OCI-LY7 (cell line): ENCODE measurements around the gene BTN1A1. TPM values are rescaled to one million over a fixed set of nuclear protein-coding genes. Genes with fewer than 3 reads are reported as not detected.

ENCODE experiments used
- BruUV-seq: library from RNA; stranded (reverse); fragments of 400-500 nt; replicated peaks from 2 replicates; lab custom pipeline; 2021; lab: Mats Ljungman, UMichigan
- CTCF ChIA-PET: fragments of 300-600 bp; sonication (Branson Sonifier 250); formaldehyde crosslinking; loops from one replicate; lab custom pipeline; 2022; ENCODE audit warnings: antibody characterized with exemption; ENCODE audit not compliant: unreplicated experiment; lab: Charles Lee
- POLR2A ChIA-PET: fragments of 300-600 bp; sonication (Branson Sonifier 250); formaldehyde crosslinking; loops from one replicate; lab custom pipeline; 2022; ENCODE audit warnings: antibody characterized with exemption; lab: Charles Lee
- DNase-seq: peaks from one replicate; pipeline ENCODE4 v3.0.0-alpha.2; 2015; ENCODE audit warnings: low spot score
- H2AFZ ChIP-seq: fragments of 200-600 bp; sonication (generic), shearing (Covaris generic); 2 replicates; pipeline ENCODE4 v1.6.1; 2014; ENCODE audit warnings: mild to moderate bottlenecking, antibody characterized with exemption, low read length, moderate library complexity
- H3K27ac ChIP-seq: fragments of 200-600 bp; sonication (generic); 2 replicates; pipeline ENCODE4 v1.5.1; 2014; ENCODE audit warnings: mixed run types, low read depth, mild to moderate bottlenecking, moderate library complexity, low read length, inconsistent platforms; ENCODE audit not compliant: poor library complexity, severe bottlenecking
- H3K36me3 ChIP-seq: fragments of 200-600 bp; sonication (generic); 2 replicates; pipeline ENCODE4 v1.6.1; 2014; ENCODE audit warnings: mild to moderate bottlenecking, antibody characterized with exemption, low read length, moderate library complexity, mixed read lengths; ENCODE audit not compliant: insufficient read depth
- H3K4me1 ChIP-seq: fragments of 200-600 bp; sonication (generic); 2 replicates; pipeline ENCODE4 v1.5.1; 2014; ENCODE audit warnings: mild to moderate bottlenecking, low read length; ENCODE audit not compliant: insufficient read depth, poor library complexity, severe bottlenecking
- H3K4me2 ChIP-seq: fragments of 200-600 bp; sonication (generic); 2 replicates; pipeline ENCODE4 v1.6.1; 2014; ENCODE audit warnings: mild to moderate bottlenecking, low read length
- H3K4me3 ChIP-seq: fragments of 200-600 bp; sonication (generic); 2 replicates; pipeline ENCODE4 v1.5.1; 2014; ENCODE audit warnings: mild to moderate bottlenecking, low read depth, low read length; ENCODE audit not compliant: poor library complexity, severe bottlenecking
- H3K79me2 ChIP-seq: fragments of 200-600 bp; sonication (generic); 2 replicates; pipeline ENCODE4 v1.6.1; 2016; ENCODE audit warnings: low read depth, mild to moderate bottlenecking, low read length, moderate library complexity, mixed read lengths; ENCODE audit not compliant: insufficient read depth
- H3K9me2 ChIP-seq: fragments of 200-600 bp; sonication (generic); 2 replicates; pipeline ENCODE4 v1.6.1; 2016; ENCODE audit warnings: mild to moderate bottlenecking, low read length, mixed read lengths; ENCODE audit not compliant: insufficient read depth
- H3K9me3 ChIP-seq: fragments of 200-600 bp; sonication (generic); 2 replicates; pipeline ENCODE4 v1.6.1; 2014; ENCODE audit warnings: mild to moderate bottlenecking, mixed run types, low read length, mixed read lengths
- H4K20me1 ChIP-seq: fragments of 200-600 bp; sonication (generic); 2 replicates; pipeline ENCODE4 v1.6.1; 2014; ENCODE audit warnings: mild to moderate bottlenecking, antibody characterized with exemption, low read length, moderate library complexity, mixed read lengths; ENCODE audit not compliant: insufficient read depth
- CTCF ChIP-seq: fragments of 200-600 bp; sonication (generic); conservative IDR thresholded peaks from 2 replicates; pipeline ENCODE4 v1.5.1; 2014; ENCODE audit warnings: mild to moderate bottlenecking, antibody characterized with exemption, low read length, moderate library complexity, mixed read lengths
- EZH2phosphoT487 ChIP-seq: fragments of 200-600 bp; sonication (generic); IDR thresholded peaks from 2 replicates; pipeline ENCODE4 v1.6.1; 2018; ENCODE audit warnings: low read depth, borderline replicate concordance, mild to moderate bottlenecking, mixed run types, antibody characterized with exemption, low read length, moderate library complexity, mixed read lengths
- intact Hi-C: fragments of 100-400 bp; cut with micrococcal nuclease; formaldehyde crosslinking; loops from one replicate; pipeline ENCODE4 v1.10.0; 2022; ENCODE audit not compliant: unreplicated experiment
- total RNA-seq, 2 experiments: library from RNA; depleted of rRNA in 1 of 2; stranded (reverse); fragments of >200 nt in 1 of 2; shearing (Covaris generic) in 1 of 2; gene quantifications; 2 replicates each; pipeline ENCODE4 v1.2.3, GENCODE V29; 2014 to 2022

The BTN1A1 gene
- total RNA-seq, 2 experiments from 2014 or later = 0.25 to 1.0 TPM

- H3K79me2 ChIP-seq = peaks cover 17% of the 10 kb centered on the region
- H3K4me2 ChIP-seq = peak overlapping the region; percentile 80
- POLR2A ChIA-PET = interaction anchor here (0.8 to 3.8 kb wide), 6 partner anchors 11 to 375 kb away, joined by 3 to 28 read pairs (median 4); no protein-coding TSS in a partner anchor
- peaks cover 52% of the 10 kb centered on the region for H3K4me1 ChIP-seq
- no peaks in the 10 kb centered on the region for H4K20me1 ChIP-seq
- H3K27ac ChIP-seq = peak overlapping the region; percentile 93
- intact Hi-C loops = loop anchor here (5.0 kb wide), 2 partner anchors 223 to 318 kb away; a partner anchor contains a TSS
- H3K4me3 ChIP-seq = peak overlapping the region; percentile 25
- DNase-seq = peak; percentile 80
- H2AFZ ChIP-seq = peak overlapping the region; percentile 95
- CTCF ChIA-PET = no interaction called here
- TF ChIP-seq EZH2phosphoT487 (no peak), CTCF (no peak)
- H3K9me3 ChIP-seq = no peaks in the 10 kb centered on the region
- BruUV-seq = no TSS peak
- no peaks in the 10 kb centered on the region for H3K9me2 ChIP-seq
- H3K36me3 ChIP-seq = peaks cover 8% of the 10 kb centered on the region; the same call in 1 of the 2 replicates
These were observed 34.8 kb downstream of the BTN1A1 start for GRCh38 chr6:26534681-26535465.

- Histone ChIP-seq H3K4me2 (peak overlapping the region; percentile 80), H3K27ac (peak overlapping the region; percentile 93), H3K36me3 (peaks cover 24% of the 10 kb centered on the region), H3K79me2 (peaks cover 35% of the 10 kb centered on the region), H3K9me3 (no peaks in the 10 kb centered on the region), H2AFZ (peak overlapping the region; percentile 75), H4K20me1 (no peaks in the 10 kb centered on the region), H3K9me2 (no peaks in the 10 kb centered on the region), H3K4me3 (peak overlapping the region; percentile 97), H3K4me1 (peaks cover 69% of the 10 kb centered on the region)
- peak; percentile 86 for DNase-seq
- ChIA-PET CTCF (no interaction called here), POLR2A (interaction anchor here (0.5 to 3.8 kb wide), 13 partner anchors 10 to 377 kb away, joined by 3 to 28 read pairs (median 3); no protein-coding TSS in a partner anchor)
- intact Hi-C loops = loop anchor here (1.0 to 5.0 kb wide), 7 partner anchors 15 to 319 kb away; a partner anchor contains a TSS
- BruUV-seq = no TSS peak
- no peak for TF ChIP-seq EZH2phosphoT487
- TF ChIP-seq CTCF = no peak
These were observed 36.6 kb downstream of the BTN1A1 start for GRCh38 chr6:26536571-26537159.
